ENCODE measurements around the gene TCP1.
"Not testable (repeated sequence)": the region's sequence is repeated elsewhere in the genome, so short reads cannot be mapped to it uniquely, and the experiment has no call there.

The TCP1 gene

GRCh38 chr6:159828074-159828473, 38.7 kb upstream of the TCP1 start:
- DNase-seq (ENCODE audit: low read depth): no peak
- Histone ChIP-seq H3K27me3 (replicated peaks; ENCODE audit: control insufficient read depth, insufficient read depth, low read length) (peaks cover 10% of the 10 kb centered on the region), H3K9me3 (ENCODE audit: control insufficient read depth, low read length) (no peaks in the 10 kb centered on the region), H3K36me3 (ENCODE audit: control insufficient read depth, insufficient read depth, low read length, severe bottlenecking) (no peaks in the 10 kb centered on the region), H3K4me3 (ENCODE audit: low read length) (no peak overlapping the region), H3K4me1 (ENCODE audit: control insufficient read depth, insufficient read depth, low read length) (peaks cover 2% of the 10 kb centered on the region), H3K9ac (ENCODE audit: low read length) (no peak overlapping the region)

DNA sequence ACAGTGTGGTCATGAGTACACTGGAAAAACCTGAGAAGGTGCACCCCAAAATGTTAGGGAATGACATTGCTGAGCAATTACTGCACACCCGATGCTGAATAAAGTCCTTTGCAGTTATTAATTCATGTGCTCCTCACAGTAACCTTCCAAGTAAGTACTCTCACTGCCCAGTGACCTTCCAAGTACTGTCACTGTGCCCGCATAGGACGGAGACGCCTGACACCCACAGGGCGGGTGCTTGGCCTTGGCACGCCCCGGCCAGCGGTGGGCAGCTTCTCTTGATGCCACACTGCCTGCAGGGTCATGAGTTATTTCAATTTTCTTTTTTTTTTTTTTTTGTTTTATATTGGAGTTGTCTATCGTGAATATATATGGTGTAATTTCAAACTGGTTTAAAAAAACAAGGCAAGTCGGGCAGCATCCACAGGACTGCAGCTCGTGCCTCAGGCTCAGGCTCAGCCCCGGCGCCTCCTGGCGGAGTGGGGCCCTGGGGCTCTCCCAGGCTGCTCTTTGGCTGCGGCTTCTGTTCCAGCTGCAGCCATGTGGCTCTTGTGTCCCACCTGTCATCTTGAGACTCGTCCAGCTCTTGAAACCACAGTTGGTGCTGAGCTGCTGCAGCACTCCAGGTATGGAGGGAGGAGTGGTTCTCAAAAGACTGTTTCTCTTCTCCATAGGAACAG, 37.7 kb upstream of the TCP1 start:
- no peak for DNase-seq (ENCODE audit: low read depth)
- no peak overlapping the region for H3K4me3 ChIP-seq (ENCODE audit: low read length)
- H3K4me1 ChIP-seq (ENCODE audit: control insufficient read depth, insufficient read depth, low read length): no peaks in the 10 kb centered on the region
- H3K27me3 ChIP-seq (replicated peaks; ENCODE audit: control insufficient read depth, insufficient read depth, low read length): peaks cover 18% of the 10 kb centered on the region
- H3K36me3 ChIP-seq (ENCODE audit: control insufficient read depth, insufficient read depth, low read length, severe bottlenecking): no peaks in the 10 kb centered on the region
- no peaks in the 10 kb centered on the region for H3K9me3 ChIP-seq (ENCODE audit: control insufficient read depth, low read length)
- no peak overlapping the region for H3K9ac ChIP-seq (ENCODE audit: low read length)

DNA sequence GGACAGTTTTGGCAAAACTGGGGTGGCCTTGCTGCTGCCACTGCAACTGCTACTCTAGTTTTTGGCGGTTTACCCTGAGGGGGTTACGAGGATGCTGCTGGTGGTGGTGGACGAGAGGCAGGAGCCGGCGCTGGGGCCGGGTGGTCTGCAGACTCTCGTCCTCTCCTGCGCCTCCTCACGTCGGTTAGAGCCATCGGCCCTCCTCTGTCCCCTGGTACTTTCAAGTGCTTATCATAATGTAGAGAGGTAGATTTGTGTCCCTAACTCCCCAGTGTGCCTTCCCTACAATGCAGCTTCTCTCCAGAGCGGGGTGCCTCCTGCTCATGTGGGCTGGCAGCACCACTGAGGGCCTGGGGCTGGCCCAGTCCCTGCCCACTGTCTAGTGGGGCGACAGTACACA, 36.6 kb upstream of the TCP1 start:
- Histone ChIP-seq H3K4me1 (ENCODE audit: control insufficient read depth, insufficient read depth, low read length) (no peaks in the 10 kb centered on the region), H3K9me3 (ENCODE audit: control insufficient read depth, low read length) (no peaks in the 10 kb centered on the region), H3K36me3 (ENCODE audit: control insufficient read depth, insufficient read depth, low read length, severe bottlenecking) (no peaks in the 10 kb centered on the region), H3K4me3 (ENCODE audit: low read length) (no peak overlapping the region), H3K9ac (ENCODE audit: low read length) (no peak overlapping the region), H3K27me3 (replicated peaks; ENCODE audit: control insufficient read depth, insufficient read depth, low read length) (peaks cover 20% of the 10 kb centered on the region)
- no peak for DNase-seq (ENCODE audit: low read depth)

DNA sequence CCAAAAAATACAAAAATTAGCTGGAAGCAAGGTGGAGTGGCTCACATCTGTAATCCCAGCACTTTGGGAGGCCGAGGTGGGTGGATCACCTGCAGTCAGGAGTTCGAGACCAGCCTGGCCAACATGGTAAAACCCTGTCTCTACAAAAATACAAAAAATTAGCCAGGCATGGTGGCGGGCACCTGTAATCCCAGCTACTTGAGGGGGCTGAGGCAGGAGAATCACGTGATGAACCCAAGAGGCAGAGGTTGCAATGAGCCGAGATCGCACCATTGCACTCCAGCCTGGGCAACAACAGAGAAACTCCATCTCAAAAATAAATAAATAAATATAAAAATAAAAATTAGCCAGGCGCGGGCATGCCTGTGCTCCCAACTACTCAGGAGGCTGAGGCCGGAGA, 35.3 kb upstream of the TCP1 start:
- DNase-seq (ENCODE audit: low read depth); H3K4me3 ChIP-seq (ENCODE audit: low read length); H3K36me3 ChIP-seq (ENCODE audit: control insufficient read depth, insufficient read depth, low read length, severe bottlenecking); H3K9me3 ChIP-seq (ENCODE audit: control insufficient read depth, low read length); H3K4me1 ChIP-seq (ENCODE audit: control insufficient read depth, insufficient read depth, low read length); H3K9ac ChIP-seq (ENCODE audit: low read length): not testable (repeated sequence)
- peaks cover 25% of the 10 kb centered on the region for H3K27me3 ChIP-seq (replicated peaks; ENCODE audit: control insufficient read depth, insufficient read depth, low read length)

- H3K36me3 ChIP-seq (ENCODE audit: control insufficient read depth, insufficient read depth, low read length, severe bottlenecking): no peaks in the 10 kb centered on the region
- no peaks in the 10 kb centered on the region for H3K9me3 ChIP-seq (ENCODE audit: control insufficient read depth, low read length)
- H3K4me3 ChIP-seq (ENCODE audit: low read length): no peak overlapping the region
- H3K27me3 ChIP-seq (replicated peaks; ENCODE audit: control insufficient read depth, insufficient read depth, low read length): peaks cover 30% of the 10 kb centered on the region
- no peaks in the 10 kb centered on the region for H3K4me1 ChIP-seq (ENCODE audit: control insufficient read depth, insufficient read depth, low read length)
- no peak for DNase-seq (ENCODE audit: low read depth)
- no peak overlapping the region for H3K9ac ChIP-seq (ENCODE audit: low read length)
Observed at GRCh38 chr6:159823953-159824352, 34.6 kb upstream of the TCP1 start.

- no peaks in the 10 kb centered on the region for H3K9me3 ChIP-seq (ENCODE audit: control insufficient read depth, low read length)
- H3K4me3 ChIP-seq (ENCODE audit: low read length): no peak overlapping the region
- H3K4me1 ChIP-seq (ENCODE audit: control insufficient read depth, insufficient read depth, low read length): no peaks in the 10 kb centered on the region
- H3K27me3 ChIP-seq (replicated peaks; ENCODE audit: control insufficient read depth, insufficient read depth, low read length): peaks cover 50% of the 10 kb centered on the region
- no peak for DNase-seq (ENCODE audit: low read depth)
- no peaks in the 10 kb centered on the region for H3K36me3 ChIP-seq (ENCODE audit: control insufficient read depth, insufficient read depth, low read length, severe bottlenecking)
- no peak overlapping the region for H3K9ac ChIP-seq (ENCODE audit: low read length)
Observed at GRCh38 chr6:159821726-159822125, 32.3 kb upstream of the TCP1 start.

- Histone ChIP-seq H3K4me3 (ENCODE audit: low read length) (no peak overlapping the region), H3K9me3 (ENCODE audit: control insufficient read depth, low read length) (no peaks in the 10 kb centered on the region), H3K36me3 (ENCODE audit: control insufficient read depth, insufficient read depth, low read length, severe bottlenecking) (no peaks in the 10 kb centered on the region), H3K9ac (ENCODE audit: low read length) (no peak overlapping the region), H3K4me1 (ENCODE audit: control insufficient read depth, insufficient read depth, low read length) (no peaks in the 10 kb centered on the region), H3K27me3 (replicated peaks; ENCODE audit: control insufficient read depth, insufficient read depth, low read length) (peaks cover 50% of the 10 kb centered on the region)
- no peak for DNase-seq (ENCODE audit: low read depth)
Observed at GRCh38 chr6:159821122-159821521, 31.7 kb upstream of the TCP1 start.

DNA sequence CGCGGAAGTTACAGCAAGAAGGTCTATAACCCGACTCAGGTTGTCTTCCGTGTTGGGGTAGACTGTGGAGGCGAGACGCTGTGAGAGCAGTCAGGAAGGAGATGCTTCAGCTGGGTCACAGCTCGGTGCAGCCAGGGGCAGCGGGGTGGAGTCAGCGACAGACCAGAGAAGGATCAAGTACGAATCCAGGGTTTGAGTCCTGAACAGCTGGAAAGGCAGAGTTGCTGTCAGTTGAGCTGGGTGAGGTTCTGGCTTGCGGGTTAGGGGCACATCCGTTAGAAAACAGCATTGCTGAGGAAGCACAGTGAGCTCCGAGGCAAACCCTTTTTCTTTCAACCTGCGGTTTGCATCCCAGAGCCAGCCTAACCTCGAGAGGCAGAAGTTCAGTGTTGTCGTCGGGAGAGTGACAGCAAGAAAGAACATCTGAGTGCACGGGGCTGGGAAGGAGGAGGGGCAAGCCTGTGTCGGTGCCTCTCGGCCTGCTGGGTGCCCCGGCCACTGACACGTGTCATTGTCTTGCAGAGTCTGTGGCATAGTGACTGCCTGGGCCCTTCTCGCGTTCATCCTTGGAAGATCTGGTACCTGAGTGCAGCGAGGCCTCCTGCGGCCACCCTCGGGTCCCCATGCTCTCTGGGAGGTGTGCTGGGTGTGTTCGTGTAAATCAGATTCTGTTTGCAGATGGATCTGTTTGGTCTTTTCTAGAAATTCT, 30.7 kb upstream of the TCP1 start:
- Histone ChIP-seq H3K36me3 (ENCODE audit: control insufficient read depth, insufficient read depth, low read length, severe bottlenecking) (no peaks in the 10 kb centered on the region), H3K9me3 (ENCODE audit: control insufficient read depth, low read length) (no peaks in the 10 kb centered on the region), H3K27me3 (replicated peaks; ENCODE audit: control insufficient read depth, insufficient read depth, low read length) (peaks cover 50% of the 10 kb centered on the region), H3K9ac (ENCODE audit: low read length) (no peak overlapping the region), H3K4me1 (ENCODE audit: control insufficient read depth, insufficient read depth, low read length) (no peaks in the 10 kb centered on the region), H3K4me3 (ENCODE audit: low read length) (no peak overlapping the region)
- no peak for DNase-seq (ENCODE audit: low read depth)

- DNase-seq (ENCODE audit: low read depth): no peak
- no peak overlapping the region for H3K9ac ChIP-seq (ENCODE audit: low read length)
- H3K9me3 ChIP-seq (ENCODE audit: control insufficient read depth, low read length): no peaks in the 10 kb centered on the region
- peaks cover 54% of the 10 kb centered on the region for H3K27me3 ChIP-seq (replicated peaks; ENCODE audit: control insufficient read depth, insufficient read depth, low read length)
- H3K4me3 ChIP-seq (ENCODE audit: low read length): no peak overlapping the region
- no peaks in the 10 kb centered on the region for H3K36me3 ChIP-seq (ENCODE audit: control insufficient read depth, insufficient read depth, low read length, severe bottlenecking)
- H3K4me1 ChIP-seq (ENCODE audit: control insufficient read depth, insufficient read depth, low read length): no peaks in the 10 kb centered on the region
Observed at GRCh38 chr6:159819098-159819497, 29.7 kb upstream of the TCP1 start.

GRCh38 chr6:159817951-159818739, 28.7 kb upstream of the TCP1 start:
- DNase-seq (ENCODE audit: low read depth): no peak
- Histone ChIP-seq H3K9ac (ENCODE audit: low read length) (no peak overlapping the region), H3K4me3 (ENCODE audit: low read length) (no peak overlapping the region), H3K4me1 (ENCODE audit: control insufficient read depth, insufficient read depth, low read length) (no peaks in the 10 kb centered on the region), H3K36me3 (ENCODE audit: control insufficient read depth, insufficient read depth, low read length, severe bottlenecking) (no peaks in the 10 kb centered on the region), H3K27me3 (replicated peaks; ENCODE audit: control insufficient read depth, insufficient read depth, low read length) (peaks cover 49% of the 10 kb centered on the region), H3K9me3 (ENCODE audit: control insufficient read depth, low read length) (no peaks in the 10 kb centered on the region)

DNA sequence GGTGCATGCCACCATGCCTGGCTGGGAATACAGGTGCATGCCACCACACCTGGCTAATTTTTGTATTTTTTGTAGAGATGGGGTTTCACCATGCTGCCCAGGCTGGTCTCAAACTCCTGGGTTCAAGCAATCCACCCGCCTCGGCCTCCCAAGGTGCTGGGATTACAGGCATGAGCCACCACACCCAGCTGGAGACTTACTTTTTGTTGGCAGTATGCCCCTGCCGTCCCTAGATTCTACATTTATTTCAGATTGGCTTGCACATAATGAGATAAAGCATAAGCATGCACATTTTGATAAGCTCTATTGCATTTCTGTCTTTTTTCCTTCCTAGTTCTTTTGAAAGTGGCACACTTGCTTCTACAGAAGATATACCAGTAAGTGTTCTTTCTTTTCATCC, 27.4 kb upstream of the TCP1 start:
- H3K27me3 ChIP-seq (replicated peaks; ENCODE audit: control insufficient read depth, insufficient read depth, low read length): peaks cover 38% of the 10 kb centered on the region
- not testable (repeated sequence) for H3K4me3 ChIP-seq (ENCODE audit: low read length); H3K4me1 ChIP-seq (ENCODE audit: control insufficient read depth, insufficient read depth, low read length); H3K9me3 ChIP-seq (ENCODE audit: control insufficient read depth, low read length); DNase-seq (ENCODE audit: low read depth); H3K9ac ChIP-seq (ENCODE audit: low read length); H3K36me3 ChIP-seq (ENCODE audit: control insufficient read depth, insufficient read depth, low read length, severe bottlenecking)

Data from adipocyte (in vitro differentiated cells).